LHCN-M2 (cell line): ENCODE data around the gene UFD1. TPM values are rescaled to one million over a fixed set of nuclear protein-coding genes. Genes with fewer than 3 reads are reported as not detected.

Experiments used
- DNase-seq: peaks from one replicate; pipeline ENCODE4 v3.0.0-alpha.2; 2012; ENCODE audit warnings: low read depth
- polyA plus RNA-seq: library from polyadenylated mRNA; unstranded; fragments of >200 nt; gene quantifications from one replicate; pipeline ENCODE4 v1.2.1, GENCODE V29; 2012; ENCODE audit warnings: missing spikeins
- total RNA-seq: library from RNA; depleted of rRNA; stranded (reverse); fragments of >200 nt; gene quantifications from 2 replicates; pipeline ENCODE4 v1.2.3, GENCODE V29; 2014; rRNA removed

The UFD1 gene, protein sequence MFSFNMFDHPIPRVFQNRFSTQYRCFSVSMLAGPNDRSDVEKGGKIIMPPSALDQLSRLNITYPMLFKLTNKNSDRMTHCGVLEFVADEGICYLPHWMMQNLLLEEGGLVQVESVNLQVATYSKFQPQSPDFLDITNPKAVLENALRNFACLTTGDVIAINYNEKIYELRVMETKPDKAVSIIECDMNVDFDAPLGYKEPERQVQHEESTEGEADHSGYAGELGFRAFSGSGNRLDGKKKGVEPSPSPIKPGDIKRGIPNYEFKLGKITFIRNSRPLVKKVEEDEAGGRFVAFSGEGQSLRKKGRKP
- 81.3 and 82.5 TPM in 2 replicates for total RNA-seq
- polyA plus RNA-seq, result 107 TPM

- DNase-seq, result peak; percentile 77
These were observed at the start of gene UFD1 for GRCh38 chr22:19478901-19479354. Gene UFD1 (minus strand): TSS chr22:19479193. CDS start chr22:19479085, 108 bp downstream.

DNA sequence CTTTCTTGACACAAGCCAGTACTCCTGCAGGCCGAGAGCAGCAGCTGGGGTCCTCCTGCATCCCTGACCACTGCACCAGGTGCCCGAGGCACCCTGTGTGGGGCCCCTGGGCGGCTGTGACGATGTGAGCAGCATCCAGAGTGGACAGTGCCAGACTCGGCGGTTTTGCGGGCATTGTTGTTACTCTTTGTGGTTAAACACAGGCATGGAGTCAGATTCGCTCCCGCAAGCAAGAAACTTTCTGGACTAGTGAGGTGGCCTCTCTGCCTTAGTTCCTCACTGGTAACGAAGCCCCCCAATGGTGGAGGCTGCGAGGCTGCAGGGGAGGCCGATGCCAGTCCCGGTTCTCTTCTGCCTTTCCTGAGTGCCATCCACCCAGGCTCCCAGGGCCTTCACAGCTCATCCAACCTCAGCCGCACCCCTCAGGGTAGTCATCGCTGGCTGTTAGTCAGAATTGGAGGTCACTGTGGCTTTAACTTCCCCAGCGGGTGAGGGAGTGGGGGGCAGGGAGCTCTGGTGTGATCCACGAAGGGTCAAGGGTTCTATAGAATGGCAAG, 48.9 kb upstream of the UFD1 start:
- DNase-seq, result peak; percentile 86

DNA sequence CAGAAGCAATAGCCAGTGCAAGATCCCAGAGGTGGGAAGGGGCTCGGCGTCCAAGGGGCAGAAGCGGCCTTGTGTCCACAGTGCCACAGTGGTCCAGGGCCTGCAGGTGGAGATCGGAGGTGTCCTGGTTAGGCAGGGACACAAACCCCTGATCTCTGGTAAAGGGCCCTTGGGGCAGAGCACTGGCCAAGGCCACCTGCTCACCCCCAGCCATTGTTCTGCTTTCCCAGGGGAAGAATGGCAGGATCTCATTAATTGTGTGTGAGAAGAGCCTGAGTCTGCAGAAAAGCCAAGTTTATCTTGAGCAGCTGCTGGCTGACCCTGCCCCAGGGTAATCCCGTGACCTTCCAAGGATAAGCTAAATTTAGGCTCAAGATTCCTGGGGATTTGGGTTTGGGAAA, 48.3 kb upstream of the UFD1 start:
- DNase-seq, result peak; percentile 83

DNA sequence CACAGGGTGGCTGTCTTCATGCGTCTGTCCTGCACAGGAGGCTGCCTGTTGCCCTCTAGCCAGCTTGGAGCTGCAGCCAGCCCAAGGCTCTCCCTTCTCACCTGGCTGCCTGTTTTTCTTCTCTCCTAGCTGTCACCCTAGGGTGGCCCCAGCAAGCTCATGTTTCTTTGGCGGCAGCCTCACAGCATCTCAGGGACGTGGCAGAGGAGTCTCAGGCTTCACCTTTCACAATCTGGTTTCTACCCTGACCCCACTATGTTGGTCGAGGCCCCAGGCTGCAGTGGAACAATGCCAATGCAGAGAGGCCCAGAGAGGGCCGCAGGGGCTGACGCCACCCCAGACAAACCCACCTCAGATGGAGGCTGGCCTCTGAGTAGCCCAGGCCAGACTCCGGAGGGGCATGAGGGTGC, 47.7 kb upstream of the UFD1 start:
- DNase-seq, result no peak

GRCh38 chr22:19526076-19526701, 47.2 kb upstream of the UFD1 start:
- DNase-seq, result no peak

GRCh38 chr22:19525666-19526065, 46.7 kb upstream of the UFD1 start:
- DNase-seq, result no peak

- no peak for DNase-seq
These were observed 46.2 kb upstream of the UFD1 start for GRCh38 chr22:19525116-19525660.

GRCh38 chr22:19524170-19525115, 45.5 kb upstream of the UFD1 start, which contains the start of gene CLDN5:
Gene CLDN5 (minus strand): TSS chr22:19524410. CDS start chr22:19524255, 155 bp downstream.
- DNase-seq, result no peak

DNA sequence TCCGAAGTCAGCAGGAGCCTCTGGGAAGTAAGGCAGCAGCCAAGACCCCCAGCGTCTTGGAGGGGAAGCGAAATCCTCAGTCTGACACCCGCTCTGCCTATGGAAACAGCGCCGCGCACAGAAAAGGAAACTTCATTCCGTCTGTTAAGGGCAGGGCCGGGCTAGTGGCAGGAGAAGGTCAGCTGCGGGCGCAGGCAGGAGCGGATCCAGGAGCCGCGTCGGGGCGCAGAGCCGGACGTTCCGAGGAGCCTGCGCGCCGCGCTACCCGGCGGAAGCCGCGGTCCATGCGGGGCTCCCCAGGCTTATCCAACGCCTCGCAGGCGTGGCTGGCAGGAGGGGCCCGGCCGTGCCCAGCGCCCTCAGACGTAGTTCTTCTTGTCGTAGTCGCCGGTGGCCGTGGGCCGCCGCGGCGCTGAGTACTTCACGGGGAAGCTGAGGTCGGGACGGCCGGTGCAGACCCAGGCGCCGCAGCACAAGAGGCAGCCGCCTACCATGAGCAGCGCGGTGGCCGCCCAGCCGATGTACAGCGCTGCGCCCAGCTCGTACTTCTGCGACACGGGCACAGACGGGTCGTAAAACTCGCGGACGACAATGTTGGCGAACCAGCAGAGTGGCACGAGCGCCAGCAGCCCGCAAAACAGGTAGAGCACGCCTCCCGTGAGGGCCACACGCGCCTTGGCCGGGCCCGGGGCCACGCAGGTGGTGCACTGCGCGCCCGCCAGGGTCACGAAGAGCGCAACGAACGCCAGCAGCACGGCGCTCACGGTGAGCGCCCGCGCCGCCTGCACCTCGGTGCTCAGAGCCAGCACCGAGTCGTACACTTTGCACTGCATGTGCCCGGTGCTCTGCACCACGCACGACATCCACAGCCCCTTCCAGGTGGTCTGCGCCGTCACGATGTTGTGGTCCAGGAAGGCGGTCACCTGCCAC, 44.5 kb upstream of the UFD1 start:
- DNase-seq, result no peak

DNA sequence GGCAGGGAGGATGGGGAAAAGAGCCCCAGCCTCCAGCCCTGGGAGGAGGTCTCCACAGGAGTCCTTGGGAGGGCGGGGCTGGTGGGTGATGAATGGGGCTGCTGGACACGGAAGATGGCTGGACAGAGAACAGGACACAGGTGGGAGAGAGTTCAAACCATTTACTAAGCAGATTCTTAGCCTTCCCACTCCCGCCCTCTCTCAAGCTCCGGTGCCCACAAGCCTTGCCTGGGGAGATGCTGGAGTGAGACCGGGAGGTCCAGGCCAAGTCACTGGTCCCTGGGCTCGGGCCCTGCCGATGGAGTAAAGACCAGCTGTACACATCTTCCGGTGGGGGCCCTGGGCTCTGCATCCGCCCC, 43.9 kb upstream of the UFD1 start:
- no peak for DNase-seq

DNA sequence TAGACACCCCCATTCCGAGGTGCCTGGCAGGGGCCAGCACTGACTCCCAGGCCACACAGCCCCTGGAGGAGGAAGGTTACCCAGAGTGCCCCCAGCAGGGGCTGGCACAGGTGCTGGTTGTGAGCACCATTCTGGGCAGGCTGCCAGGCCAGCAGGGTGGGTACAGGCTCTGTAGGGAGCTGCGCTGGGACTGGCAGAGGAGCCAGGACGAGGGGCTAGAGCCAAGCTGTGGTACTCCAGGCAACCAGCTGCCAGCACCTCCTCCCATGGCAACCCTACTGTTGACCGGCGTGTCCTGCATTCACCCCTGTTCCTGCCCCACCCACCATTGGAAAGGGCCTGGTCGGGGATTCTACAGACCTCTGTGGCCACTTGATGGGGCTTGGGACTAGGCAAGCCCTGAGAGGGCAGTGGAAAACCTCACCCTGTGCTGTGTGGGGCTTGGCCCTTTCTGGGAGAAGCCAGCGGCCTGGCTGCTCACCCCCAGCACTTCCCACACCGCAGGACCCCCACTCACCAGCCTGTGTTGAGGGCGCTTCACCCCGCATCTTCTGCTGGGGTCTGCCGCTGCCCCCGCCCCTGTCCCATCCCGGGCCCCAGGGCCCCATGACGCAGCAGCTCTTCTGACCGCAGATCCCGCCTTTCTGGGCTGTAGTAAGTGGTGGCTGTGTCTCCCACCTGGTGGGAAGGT, 43.3 kb upstream of the UFD1 start:
- peak; percentile 75 for DNase-seq

GRCh38 chr22:19520566-19521305, 41.7 kb upstream of the UFD1 start:
- no peak for DNase-seq

DNA sequence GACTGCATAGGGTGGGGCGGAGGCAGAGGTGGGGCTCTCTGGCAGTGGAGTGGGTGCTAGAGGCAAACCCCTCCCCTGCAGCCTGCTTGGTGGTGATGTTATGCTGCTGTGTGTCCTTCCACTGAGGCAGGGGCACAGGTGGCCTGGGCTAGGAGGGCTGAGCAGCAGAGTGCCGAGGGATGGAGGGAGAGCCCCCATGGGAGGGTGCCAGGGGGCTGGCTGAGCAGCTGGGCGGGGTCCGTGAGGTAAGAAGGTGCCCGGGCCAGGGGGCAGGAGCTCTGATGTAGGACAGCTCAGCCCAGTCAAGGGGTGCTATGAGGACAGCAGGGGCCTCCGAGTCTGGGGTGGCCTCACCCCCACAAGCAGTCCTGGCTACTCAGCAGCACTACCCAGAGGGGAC, 41.0 kb upstream of the UFD1 start:
- DNase-seq, result no peak

DNA sequence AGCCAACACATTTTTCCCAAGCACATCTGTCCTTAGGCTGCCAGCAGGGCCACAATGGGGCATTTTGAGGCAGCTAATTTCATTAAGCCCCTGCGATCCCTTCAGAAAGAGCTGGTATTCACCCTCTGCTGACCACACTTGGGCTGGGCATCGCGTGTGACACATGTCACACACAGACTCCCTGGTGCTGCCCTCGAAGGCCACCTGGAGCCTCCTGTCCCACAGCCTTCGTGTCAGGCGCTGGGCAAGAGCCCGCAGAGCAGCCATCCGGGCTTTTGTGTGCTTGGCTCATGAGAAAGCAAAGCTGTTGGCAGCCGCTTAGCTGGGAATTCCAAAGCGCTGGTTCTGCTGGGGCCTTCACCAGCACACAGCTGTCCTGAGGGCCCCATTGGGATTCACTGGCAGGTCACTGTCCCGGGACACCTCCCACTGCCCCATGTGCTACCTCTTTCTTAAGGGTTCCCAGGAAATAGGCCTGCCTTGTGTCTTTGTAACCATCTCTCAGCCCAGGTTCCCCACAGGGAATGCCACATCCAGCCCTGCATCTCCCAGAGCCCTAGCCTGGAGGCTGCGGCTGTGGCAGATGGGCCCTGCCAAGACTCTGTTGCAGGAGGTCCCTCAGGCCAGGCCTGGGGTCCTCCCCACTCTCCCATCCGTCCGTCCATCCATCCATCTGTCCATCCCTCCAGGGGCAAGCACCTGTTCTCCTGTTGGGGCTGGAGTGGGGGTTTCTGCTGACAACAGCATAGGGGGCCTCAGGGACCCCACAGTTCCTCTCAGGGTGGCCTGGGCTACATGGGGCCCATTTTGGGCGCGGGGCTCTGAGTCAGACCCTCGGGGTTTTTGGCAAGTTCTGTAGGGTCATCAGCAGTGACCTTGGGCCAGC, 40.3 kb upstream of the UFD1 start:
- DNase-seq, result no peak

DNA sequence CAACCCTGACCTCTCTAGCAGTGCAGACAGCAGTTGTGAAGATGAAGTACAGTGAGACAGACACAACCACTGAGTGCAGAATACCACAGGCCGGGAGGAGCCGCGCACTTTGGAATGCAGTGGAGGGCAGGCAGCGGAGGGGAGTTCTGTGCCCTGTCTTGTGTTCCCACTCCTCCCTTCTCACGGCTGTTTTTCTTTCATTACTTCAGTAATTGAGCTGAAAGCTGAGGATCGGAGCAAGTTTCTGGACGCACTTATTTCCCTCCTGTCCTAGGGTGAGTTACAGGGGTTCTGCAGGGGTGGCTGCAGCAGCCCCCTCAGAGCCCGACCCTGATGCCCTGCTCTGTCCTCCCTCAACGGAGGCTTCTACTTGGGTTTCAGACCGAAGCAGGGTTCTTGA, 39.6 kb upstream of the UFD1 start:
- DNase-seq, result no peak

GRCh38 chr22:19517919-19518611, 39.1 kb upstream of the UFD1 start:
- no peak for DNase-seq

- DNase-seq, result no peak
These were observed 38.1 kb upstream of the UFD1 start for GRCh38 chr22:19517171-19517500.
